SU-DHL-6 (cell line): ENCODE measurements around the gene TRIM7.
"Not testable (repeated sequence)": the region's sequence is repeated elsewhere in the genome, so short reads cannot be mapped to it uniquely, and the experiment has no call there.

Source experiments
- H2AFZ ChIP-seq: fragments of 200-600 bp; sonication (generic); 2 replicates; pipeline ENCODE4 v1.6.1; 2014; ENCODE audit warnings: low read depth, mild to moderate bottlenecking, moderate library complexity, mixed read lengths, antibody characterized with exemption, low read length; ENCODE audit not compliant: severe bottlenecking
- H3F3A ChIP-seq: fragments of 200-600 bp; shearing (Covaris generic); 2 replicates; pipeline ENCODE4 v1.6.0; 2016; ENCODE audit warnings: antibody characterized with exemption, mild to moderate bottlenecking; ENCODE audit not compliant: insufficient read depth
- H3K27ac ChIP-seq: fragments of 200-600 bp; sonication (generic); 2 replicates; pipeline ENCODE4 v1.5.1; 2016; ENCODE audit warnings: low read depth, mild to moderate bottlenecking, low read length, moderate library complexity, mixed read lengths
- H3K27me3 ChIP-seq: fragments of 200-600 bp; sonication (generic), shearing (Covaris generic); 2 replicates; pipeline ENCODE4 v1.6.0; 2014; ENCODE audit warnings: mild to moderate bottlenecking, low read length
- H3K36me3 ChIP-seq: fragments of 200-600 bp; sonication (generic); 2 replicates; pipeline ENCODE4 v1.6.1; 2014; ENCODE audit warnings: mild to moderate bottlenecking, low read length, mixed read lengths
- H3K4me2 ChIP-seq: fragments of 300-600, 200-600 bp; shearing (Covaris generic), sonication (generic); 2 replicates; pipeline ENCODE4 v1.6.0; 2014; ENCODE audit warnings: low read length, low read depth, mild to moderate bottlenecking; ENCODE audit not compliant: poor library complexity, severe bottlenecking
- H3K4me3 ChIP-seq: fragments of 200-600 bp; sonication (generic); 2 replicates; pipeline ENCODE4 v1.5.1; 2014; ENCODE audit warnings: antibody characterized with exemption, low read length, mild to moderate bottlenecking, mixed read lengths; ENCODE audit not compliant: insufficient read depth, poor library complexity, severe bottlenecking
- H3K79me2 ChIP-seq: fragments of 200-600 bp; sonication (generic); 2 replicates; pipeline ENCODE4 v1.6.1; 2014; ENCODE audit warnings: mild to moderate bottlenecking, low read length, moderate library complexity; ENCODE audit not compliant: insufficient read depth
- H3K9ac ChIP-seq: fragments of 200-600 bp; sonication (generic); 2 replicates; pipeline ENCODE4 v1.7.0; 2014; ENCODE audit warnings: mild to moderate bottlenecking, low read length
- H3K9me2 ChIP-seq: fragments of 200-600 bp; sonication (generic); replicated peaks from 2 replicates; pipeline ENCODE4 v1.6.1; 2014; ENCODE audit warnings: low read length; ENCODE audit not compliant: insufficient read depth
- H3K9me3 ChIP-seq: fragments of 200-600 bp; sonication (generic); 2 replicates; pipeline ENCODE4 v1.6.1; 2014; ENCODE audit warnings: low read length, mixed read lengths; ENCODE audit not compliant: insufficient read depth
- H4K20me1 ChIP-seq: fragments of 200-600 bp; sonication (generic); 2 replicates; pipeline ENCODE4 v1.6.1; 2014; ENCODE audit warnings: low read depth, mild to moderate bottlenecking, antibody characterized with exemption, low read length, moderate library complexity, mixed read lengths
- EZH2phosphoT487 ChIP-seq: fragments of 200-600 bp; sonication (generic), shearing (Covaris generic); conservative IDR thresholded peaks from 2 replicates; pipeline ENCODE4 v1.6.1; 2018; ENCODE audit warnings: mild to moderate bottlenecking, antibody characterized with exemption, low read length, moderate library complexity, mixed read lengths
- TF ChIP-seq, protein P1 (sequence below): fragments of 200-600 bp; sonication (generic); IDR thresholded peaks from one replicate; pipeline ENCODE4 v1.5.1; 2017; ENCODE audit warnings: antibody characterized with exemption, mild to moderate bottlenecking, low read length, moderate library complexity; ENCODE audit not compliant: insufficient read depth, poor library complexity, severe bottlenecking

TRIM7 gene

DNA sequence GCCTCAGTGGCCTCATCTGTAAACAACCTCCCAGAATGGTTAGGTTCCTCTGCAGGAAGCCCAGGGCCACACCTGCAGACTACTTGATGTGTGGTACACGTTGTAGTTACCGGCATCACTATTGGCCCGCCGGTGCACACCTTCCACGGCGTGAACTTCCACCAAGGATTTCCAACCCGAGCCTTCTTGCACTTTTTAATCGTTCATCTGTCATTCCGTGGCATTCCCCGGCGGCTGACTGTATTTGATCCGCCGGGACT, 12.7 kb upstream of the TRIM7 start:
- H3K9me3 ChIP-seq = no peaks in the 10 kb centered on the region
- no peaks in the 10 kb centered on the region for H4K20me1 ChIP-seq
- H3K27ac ChIP-seq = peak overlapping the region; percentile 14
- H3K27me3 ChIP-seq = no peaks in the 10 kb centered on the region
- no peaks in the 10 kb centered on the region for H3K36me3 ChIP-seq
- no peak overlapping the region for H2AFZ ChIP-seq
- no peak for TF ChIP-seq EZH2phosphoT487
- TF ChIP-seq, protein P1, sequence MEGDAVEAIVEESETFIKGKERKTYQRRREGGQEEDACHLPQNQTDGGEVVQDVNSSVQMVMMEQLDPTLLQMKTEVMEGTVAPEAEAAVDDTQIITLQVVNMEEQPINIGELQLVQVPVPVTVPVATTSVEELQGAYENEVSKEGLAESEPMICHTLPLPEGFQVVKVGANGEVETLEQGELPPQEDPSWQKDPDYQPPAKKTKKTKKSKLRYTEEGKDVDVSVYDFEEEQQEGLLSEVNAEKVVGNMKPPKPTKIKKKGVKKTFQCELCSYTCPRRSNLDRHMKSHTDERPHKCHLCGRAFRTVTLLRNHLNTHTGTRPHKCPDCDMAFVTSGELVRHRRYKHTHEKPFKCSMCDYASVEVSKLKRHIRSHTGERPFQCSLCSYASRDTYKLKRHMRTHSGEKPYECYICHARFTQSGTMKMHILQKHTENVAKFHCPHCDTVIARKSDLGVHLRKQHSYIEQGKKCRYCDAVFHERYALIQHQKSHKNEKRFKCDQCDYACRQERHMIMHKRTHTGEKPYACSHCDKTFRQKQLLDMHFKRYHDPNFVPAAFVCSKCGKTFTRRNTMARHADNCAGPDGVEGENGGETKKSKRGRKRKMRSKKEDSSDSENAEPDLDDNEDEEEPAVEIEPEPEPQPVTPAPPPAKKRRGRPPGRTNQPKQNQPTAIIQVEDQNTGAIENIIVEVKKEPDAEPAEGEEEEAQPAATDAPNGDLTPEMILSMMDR = no peak
- peak overlapping the region; percentile 54 for H3K4me2 ChIP-seq
- H3K9me2 ChIP-seq = no peaks in the 10 kb centered on the region
- H3F3A ChIP-seq = peaks cover 38% of the 10 kb centered on the region
- H3K79me2 ChIP-seq = no peaks in the 10 kb centered on the region
- peak overlapping the region; percentile 31 for H3K4me3 ChIP-seq
- peak overlapping the region; percentile 4; the same call in 1 of the 2 replicates for H3K9ac ChIP-seq

DNA sequence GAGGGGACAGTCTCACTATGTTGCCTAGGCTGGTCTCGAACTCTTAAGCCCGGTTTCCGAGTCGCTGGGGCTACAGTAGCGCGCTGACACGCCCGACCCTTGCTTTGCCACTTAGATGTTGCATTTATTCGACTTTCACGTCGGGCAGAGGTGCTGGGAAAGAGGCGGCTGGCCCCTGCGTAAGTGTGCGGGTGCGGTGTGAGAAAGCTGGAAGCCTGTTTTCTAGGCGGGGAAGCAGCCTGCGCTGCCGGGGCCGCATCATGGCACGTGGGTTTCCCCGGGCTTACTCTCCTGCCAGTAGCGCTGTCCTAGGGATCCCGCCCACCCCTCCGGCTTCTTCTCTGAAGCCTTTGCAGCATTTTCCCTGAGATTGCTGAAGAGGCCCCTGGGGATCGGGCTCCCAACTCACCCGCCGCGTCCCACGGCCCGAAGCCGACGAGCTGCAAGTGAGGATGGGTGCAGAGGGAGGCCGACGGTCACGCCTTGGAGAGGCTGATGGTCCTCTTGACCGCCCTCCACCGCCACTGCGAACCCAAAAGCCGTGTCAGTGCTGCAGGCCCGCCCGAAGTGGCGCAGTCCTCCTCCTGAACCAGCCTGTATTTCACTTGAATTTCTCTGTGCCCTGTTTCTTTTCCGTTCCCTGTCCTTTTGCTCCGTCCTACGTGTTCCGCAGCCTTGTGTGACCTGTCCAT, 12.3 kb upstream of the TRIM7 start:
- Histone ChIP-seq H3K9me2 (no peaks in the 10 kb centered on the region), H3K9ac (peak overlapping the region; percentile 4; the same call in 1 of the 2 replicates), H3K4me3 (peak overlapping the region; percentile 31), H4K20me1 (no peaks in the 10 kb centered on the region), H3K79me2 (no peaks in the 10 kb centered on the region), H3K27ac (peak overlapping the region; percentile 14), H3K9me3 (no peaks in the 10 kb centered on the region), H3K4me2 (peak overlapping the region; percentile 54), H3F3A (peaks cover 34% of the 10 kb centered on the region), H3K36me3 (no peaks in the 10 kb centered on the region), H2AFZ (no peak overlapping the region), H3K27me3 (no peaks in the 10 kb centered on the region)
- TF ChIP-seq EZH2phosphoT487 = no peak
- TF ChIP-seq, protein P1 = no peak

DNA sequence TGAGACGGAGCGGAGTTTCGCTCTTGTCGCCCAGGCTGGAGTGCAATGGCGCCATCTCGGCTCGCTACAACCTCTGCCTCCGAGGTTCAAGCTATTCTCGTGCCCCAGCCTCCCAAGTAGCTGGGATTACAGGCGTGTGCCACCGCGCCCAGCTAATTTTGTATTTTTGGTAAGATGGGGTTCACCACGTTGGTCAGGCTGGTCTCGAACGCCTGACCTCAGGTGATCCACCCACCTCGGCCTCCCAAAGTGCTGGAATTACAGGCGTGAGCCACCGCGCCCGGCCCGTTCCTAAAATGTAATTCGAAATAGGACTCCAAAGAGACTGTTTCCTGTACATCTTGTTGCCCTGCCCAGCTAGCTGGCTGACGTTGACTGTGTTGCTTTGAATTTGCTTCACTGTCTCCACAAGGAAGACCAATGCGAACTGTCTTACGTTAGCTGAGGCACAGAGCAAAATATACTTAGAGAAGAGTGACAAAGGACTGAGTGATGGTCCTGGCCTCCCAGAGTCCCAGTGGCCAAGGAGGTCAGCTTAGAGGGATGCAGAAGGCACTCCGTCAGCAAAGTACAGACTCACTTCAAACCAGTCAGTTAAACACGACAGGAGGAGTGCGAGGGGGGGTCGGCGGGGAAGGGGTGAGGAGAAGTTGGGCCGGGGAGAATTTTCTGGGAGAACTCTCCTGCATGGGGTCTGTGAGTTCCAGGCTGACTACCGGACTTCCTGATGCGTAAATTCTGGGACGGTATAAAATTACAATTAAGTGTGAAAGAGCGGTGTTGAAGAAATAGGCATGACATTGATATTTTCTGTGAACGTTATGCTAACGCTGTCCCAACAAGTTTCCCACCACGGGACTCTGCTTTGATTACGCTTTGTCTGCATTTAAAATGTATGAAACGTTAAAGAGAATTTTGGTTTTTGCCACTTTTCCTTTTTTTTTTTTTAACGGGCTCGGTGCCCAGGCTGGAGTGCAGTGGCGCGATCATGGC, 11.3 kb upstream of the TRIM7 start:
- peak overlapping the region; percentile 43 for H3K9ac ChIP-seq
- no peaks in the 10 kb centered on the region for H3K9me2 ChIP-seq
- no peaks in the 10 kb centered on the region for H3K27me3 ChIP-seq
- H3K36me3 ChIP-seq = no peaks in the 10 kb centered on the region
- H3K4me2 ChIP-seq = peak overlapping the region; percentile 72
- peaks cover 27% of the 10 kb centered on the region for H3F3A ChIP-seq
- H4K20me1 ChIP-seq = no peaks in the 10 kb centered on the region
- peak overlapping the region; percentile 42 for H3K4me3 ChIP-seq
- peak overlapping the region; percentile 30 for H3K27ac ChIP-seq
- H3K9me3 ChIP-seq = no peaks in the 10 kb centered on the region
- TF ChIP-seq EZH2phosphoT487 = no peak
- TF ChIP-seq, protein P1 = no peak
- H3K79me2 ChIP-seq = no peaks in the 10 kb centered on the region
- peak overlapping the region; percentile 67 for H2AFZ ChIP-seq

DNA sequence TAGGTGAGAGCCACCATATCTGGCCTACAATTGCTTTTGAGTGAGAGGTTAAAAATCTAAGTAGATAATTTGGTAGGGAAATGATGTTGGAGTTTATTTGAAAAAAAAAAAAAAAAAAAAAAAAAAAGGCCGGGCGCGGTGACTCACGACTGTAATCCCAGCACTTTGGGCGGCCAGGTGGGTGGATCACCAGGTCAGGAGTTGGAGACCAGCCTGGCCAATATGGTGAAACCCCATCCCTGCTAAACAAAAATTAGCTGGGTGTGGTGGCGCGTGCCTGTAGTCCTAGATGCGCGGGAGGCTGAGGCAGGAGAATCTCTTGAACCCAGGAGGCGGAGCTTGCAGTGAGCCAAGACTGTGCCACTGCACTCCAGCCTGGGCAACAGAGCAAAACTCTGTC, 9.3 kb upstream of the TRIM7 start:
- H3K36me3 ChIP-seq, H4K20me1 ChIP-seq, H3K27ac ChIP-seq, H3K9ac ChIP-seq, H3K9me3 ChIP-seq, H3K4me2 ChIP-seq, H2AFZ ChIP-seq, H3K4me3 ChIP-seq, H3K79me2 ChIP-seq, H3K27me3 ChIP-seq, H3K9me2 ChIP-seq: not testable (repeated sequence)
- H3F3A ChIP-seq = peaks cover 26% of the 10 kb centered on the region; the same call in 1 of the 2 replicates
